CD4-positive, alpha-beta T cell treated with Interleukin-15 for 1 hour (primary cell): ENCODE results near the gene TMUB1.

Experiments used
- DNase-seq: peaks from one replicate; pipeline ENCODE4 v3.0.0-alpha.2; 2020

Gene TMUB1

DNA sequence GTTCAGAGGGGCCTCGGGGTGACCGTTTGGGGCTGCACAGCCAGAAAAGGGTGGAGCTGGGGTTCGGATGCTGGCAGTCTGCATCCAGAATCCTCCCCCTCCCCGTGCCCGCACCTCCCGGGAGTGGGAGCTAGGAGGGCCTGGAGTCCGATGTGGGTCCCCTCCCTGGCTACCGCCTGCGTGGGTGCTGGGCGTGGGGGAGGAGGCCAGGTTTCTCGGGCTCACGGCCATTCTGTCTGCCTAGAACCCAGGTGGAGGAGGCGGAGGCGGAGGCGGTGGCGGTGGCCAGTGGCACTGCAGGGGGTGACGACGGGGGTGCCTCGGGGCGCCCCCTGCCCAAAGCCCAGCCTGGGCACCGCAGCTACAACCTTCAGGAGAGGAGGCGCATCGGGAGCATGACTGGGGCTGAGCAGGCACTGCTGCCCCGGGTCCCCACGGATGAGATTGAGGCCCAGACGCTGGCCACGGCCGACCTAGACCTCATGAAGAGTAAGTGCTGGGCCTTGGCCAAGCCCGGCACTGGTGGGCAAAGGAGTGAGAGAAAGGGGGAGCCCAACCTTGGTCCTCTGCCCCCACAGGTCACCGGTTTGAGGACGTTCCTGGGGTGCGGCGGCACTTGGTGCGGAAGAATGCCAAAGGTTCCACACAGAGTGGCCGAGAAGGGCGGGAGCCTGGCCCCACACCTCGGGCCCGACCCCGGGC lies 16.9 kb downstream of the TMUB1 start:
- DNase-seq: no peak

DNA sequence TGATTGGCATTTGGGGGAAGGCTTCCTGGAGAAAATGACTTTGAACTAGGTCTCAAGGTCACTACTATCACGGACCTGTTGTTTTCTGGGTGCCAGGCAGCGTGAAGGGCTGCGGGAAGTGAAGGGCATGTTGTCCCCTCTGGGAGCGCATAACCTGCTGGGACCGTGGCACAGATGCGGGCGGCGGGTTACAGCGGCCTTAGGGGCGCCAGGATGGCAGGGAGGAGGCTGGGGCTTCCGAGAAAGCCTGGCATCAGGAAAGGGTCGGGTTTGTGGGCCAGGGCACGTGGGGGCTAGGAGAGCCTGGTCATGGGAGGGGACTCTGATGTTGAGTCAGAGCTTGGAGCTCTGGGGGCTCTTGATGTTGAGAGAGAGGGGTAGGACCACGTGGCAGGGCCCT lies 17.8 kb downstream of the TMUB1 start:
- no peak for DNase-seq

DNA sequence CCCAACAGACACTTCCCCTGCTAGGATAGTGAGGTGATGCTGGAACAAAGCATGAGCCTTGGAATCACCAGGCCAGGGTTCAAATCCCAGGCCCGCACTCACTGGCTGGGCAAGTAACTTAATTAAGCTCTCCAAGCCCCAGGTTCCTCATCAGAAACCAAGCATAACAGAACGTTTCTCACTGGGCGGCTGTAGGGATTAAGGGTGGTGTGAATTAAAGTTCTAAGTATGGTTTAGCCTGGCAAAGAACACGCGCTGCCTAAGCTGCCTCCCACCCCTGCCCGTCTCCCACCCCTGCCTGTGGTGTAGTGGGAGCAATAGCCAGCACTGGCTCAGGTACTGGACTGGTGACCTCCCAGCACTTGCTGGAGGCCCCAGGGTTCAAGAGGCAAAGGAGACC lies 18.3 kb downstream of the TMUB1 start:
- no peak for DNase-seq

DNA sequence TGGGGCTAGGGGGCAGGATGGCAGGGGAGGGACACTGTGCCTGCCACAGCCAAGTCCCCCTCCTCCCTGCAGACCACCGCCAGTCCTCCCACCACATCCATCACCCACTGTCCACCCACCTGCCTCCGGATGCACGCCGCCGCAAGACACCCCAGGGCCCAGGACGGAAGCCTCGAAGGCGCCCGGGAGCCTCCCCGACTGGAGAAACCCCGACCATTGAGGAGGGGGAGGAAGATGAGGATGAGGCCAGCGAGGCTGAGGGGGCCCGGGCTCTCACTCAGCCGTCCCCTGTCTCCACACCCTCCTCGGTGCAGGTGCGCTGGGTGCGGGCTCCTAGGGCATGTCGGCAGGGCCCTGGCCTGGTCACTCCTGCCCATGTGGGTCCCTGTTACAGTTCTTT lies 18.8 kb downstream of the TMUB1 start:
- DNase-seq: no peak

DNA sequence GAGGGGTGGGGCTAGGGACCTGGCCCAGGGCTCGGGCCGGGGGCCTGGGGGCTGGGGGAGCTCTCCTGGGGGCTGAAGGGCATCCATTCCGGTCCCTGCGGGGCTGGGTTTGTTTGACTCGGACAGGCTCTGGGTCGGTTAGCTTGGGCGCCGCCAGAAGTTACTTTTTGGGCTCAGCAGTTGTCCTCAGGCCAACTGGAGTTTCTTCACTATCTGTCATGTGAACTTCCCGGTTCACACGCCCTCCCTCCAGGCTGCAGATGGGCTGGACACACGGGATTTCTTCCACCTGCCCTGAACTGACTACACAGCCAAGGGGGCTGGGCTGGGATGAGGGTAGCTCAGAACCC lies 20.1 kb downstream of the TMUB1 start:
- DNase-seq: no peak

DNA sequence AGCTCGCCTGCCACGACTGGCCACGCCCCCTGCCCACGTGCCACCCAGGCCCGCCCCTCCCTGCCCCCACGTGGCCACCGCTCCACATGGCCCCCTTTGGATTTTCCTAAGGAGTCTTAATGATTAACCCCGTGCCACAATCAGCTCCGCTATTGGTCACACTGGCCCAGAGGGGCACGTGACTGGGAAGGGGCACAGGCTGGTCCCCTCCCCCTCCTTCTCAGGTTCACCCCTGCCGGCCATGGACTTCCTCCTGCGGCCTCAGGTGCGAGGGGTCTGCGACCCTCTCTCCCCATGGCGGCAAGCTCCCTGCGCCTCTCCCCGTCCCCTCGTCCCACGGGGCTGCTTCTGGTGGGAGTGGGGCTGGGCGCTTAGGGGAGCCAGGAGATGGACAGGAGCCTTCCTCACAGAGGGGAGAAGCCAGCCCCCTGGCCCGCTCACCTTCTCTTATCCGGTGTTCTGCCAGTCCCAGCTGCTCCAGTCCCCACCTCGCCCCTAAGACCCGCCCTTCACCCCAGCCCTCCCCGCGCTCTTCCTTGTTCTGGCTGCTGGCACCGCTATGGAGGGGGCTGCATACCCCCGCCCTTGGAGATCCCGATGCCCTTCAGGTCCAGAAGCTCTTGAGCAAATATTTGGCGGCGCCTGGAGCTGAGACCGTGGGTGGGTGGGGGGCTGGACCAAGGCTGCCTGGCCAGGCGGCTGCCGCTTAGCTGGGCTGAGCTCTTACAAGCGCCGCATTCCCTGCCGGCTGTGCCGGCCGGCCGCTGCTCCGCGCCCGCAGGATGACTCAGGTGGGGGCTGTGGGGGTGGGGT lies 20.7 kb downstream of the TMUB1 start:
- no peak for DNase-seq

DNA sequence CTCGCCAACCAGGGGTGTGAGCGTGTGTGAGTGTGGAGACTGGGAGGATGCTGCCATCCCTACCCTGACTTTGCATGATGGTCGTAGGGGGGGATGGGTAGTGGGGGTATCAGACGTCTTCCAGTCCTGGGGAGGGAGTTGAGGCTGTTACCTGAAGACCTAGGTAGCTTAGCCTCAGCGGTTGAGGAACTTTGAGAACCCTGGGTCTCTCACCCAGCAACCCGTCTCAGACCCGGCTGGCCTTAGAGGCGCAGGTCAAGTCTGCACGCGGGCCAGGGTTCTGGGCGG lies 21.2 kb downstream of the TMUB1 start:
- DNase-seq: no peak

DNA sequence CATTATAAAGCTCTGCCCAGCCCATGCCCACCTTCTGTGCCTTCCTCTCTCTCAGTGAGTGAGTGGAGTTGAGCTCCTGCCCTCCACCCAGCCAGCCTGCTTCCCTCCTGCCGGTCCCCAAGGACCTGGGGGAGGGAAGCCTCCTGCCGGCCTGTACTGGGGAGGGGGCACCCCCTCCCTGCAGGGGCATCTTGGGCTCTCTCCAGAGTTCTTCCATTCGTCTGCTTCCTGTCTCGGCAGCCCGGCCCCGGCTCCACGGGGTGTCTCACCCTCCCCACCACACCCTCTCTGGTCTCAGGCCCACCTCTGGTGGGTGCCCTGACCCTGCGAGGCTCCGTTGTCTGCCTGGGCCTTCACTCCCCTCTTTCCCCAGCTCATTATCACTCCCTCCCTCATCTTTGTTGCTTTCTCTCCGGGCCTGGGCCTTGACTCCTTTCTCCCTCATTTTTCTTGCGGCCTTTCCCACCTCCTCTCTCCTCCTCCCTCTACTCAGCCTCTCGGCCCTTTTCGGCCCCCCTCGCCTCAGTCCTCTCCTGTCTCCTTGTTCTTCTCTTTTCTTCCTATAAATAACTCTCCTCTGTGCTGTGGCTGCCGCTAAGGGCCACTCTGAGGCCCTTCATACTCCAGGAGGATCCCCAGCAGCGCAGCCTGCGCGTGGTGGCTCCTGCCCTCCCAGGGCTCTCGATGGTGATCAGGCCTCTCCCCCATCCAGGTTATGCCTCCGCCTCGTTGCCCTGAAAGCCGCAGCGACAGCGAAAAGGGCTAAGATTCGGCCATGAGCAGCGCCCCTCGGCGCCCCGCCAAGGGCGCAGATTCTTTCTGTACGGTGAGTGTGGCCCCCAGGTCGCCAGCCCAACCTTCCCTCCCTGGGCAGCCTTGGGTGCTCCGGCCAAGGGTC lies 21.8 kb downstream of the TMUB1 start:
- DNase-seq: no peak

DNA sequence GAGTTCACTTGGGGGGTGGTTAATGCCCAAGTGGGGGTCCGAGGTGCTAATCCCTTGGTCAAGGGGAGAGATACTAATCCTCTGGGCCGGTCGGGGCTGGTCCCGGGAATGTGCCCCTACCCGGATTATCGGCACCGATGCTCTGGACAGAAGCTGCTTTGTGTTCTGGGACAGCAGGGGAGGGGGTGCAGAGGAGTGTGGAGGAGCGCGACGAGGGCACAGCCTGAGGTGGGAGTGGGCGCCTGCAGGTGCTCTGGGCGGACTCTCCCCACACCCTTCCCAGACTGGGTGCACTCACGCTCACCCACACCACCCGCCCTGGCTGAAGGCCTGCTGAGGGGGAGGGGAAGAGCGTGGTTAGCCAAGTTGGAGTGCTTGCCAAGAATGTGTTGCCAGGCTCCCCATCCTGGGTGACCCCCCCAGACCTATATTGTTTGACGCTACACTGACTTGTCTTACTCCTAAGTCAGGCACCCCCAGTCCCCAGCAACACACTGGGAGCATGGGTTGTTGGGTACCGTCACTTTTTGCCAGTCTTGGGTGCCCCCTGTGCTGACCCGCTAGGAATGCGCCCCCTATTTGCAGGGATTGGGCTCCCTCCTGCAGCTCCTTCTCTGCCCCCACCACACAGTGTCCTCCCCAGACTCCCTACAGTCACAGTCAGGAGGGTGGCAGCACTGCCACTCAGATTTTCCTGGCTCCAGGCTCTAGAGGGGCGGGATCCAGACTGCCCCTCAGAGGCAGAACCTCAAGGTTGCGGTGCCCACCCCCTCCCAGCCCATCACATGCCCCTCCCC lies 22.7 kb downstream of the TMUB1 start:
- DNase-seq: no peak

DNA sequence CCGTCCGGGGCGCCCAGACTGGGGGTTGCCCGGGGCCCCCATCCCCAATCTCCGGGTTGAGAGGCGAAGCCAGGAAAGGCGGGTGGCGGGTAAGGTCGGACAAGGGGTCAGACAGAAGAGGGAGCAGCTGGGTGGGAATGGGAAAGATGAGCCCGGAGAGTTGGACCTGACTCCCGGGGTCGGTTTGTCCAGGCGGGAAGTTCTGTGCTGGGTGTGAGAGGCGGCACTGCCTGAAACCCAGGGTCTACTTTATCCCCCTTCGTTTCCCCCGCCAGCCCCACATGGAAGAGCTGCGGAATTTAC lies 23.2 kb downstream of the TMUB1 start:
- no peak for DNase-seq

DNA sequence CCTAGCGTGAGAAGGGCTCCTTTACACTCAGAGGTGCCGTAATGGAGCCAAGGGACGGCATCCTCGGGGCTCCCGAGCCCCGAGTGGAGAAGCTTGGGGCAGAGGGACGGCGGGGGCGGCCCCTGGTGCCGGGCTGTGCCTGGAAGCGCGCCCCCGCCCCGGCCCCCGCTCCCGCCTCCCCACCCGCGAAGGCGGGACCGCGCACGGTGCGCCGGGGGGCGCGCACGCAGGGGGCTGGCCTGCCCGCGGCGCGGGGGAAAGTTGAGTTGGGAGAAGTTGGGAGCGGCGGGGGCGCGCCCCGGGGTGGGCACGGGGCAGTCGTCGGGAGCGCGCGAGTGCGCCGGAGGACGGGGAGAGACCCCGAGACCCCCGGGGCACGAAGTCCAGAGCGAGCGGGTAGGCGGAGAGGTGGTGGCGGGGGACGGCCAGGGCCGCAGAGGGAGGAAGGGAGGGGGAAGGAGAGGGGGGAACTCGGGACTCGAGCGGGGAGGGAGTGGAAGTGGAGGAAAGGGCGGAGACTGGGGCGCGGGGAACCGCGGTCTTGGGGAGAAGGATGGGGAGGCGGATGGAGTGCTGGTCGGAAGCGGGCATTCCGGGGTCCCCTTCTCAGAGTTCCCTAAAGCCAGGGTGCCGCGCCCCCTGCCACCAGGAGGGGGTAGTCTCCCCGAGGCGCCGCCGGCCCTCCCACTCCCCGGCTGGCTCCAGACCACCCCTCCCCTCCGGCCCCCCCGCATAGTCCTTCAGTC lies 23.8 kb downstream of the TMUB1 start, which contains the start of gene SLC4A2:
SLC4A2 (plus strand) TSS at position 223 of the 746 bp plus-strand sequence. CDS start 2,399 bp downstream, outside the sequence.
- DNase-seq: peak; percentile 49

DNA sequence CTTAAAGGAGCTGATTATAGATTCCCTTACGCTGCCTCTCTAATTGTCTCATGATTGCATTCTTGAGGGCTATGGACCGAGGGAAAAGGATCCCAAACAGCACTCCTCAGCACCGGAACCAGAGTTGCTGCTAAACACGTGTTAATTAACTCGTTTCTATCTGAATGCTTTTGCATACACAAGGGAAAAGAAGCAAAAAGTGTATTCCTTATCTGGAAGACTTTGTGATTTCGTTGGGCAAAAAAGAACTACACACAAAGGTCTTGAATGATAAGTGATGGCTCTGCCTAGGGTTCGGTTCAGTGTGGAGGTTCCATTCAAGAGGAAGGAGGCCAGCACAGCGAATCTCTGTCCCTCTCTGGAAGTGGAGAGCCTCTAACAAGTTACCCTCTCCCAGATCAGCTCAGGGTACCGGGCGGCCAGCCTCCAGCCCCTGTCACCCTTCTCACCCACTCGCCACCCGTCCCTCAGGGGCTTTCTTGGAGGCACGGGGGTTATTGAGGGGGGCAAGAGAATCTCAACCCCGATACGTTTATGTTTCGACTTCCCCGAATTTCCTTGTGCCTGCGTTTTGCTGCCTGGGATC lies 24.4 kb downstream of the TMUB1 start:
- no peak for DNase-seq

DNA sequence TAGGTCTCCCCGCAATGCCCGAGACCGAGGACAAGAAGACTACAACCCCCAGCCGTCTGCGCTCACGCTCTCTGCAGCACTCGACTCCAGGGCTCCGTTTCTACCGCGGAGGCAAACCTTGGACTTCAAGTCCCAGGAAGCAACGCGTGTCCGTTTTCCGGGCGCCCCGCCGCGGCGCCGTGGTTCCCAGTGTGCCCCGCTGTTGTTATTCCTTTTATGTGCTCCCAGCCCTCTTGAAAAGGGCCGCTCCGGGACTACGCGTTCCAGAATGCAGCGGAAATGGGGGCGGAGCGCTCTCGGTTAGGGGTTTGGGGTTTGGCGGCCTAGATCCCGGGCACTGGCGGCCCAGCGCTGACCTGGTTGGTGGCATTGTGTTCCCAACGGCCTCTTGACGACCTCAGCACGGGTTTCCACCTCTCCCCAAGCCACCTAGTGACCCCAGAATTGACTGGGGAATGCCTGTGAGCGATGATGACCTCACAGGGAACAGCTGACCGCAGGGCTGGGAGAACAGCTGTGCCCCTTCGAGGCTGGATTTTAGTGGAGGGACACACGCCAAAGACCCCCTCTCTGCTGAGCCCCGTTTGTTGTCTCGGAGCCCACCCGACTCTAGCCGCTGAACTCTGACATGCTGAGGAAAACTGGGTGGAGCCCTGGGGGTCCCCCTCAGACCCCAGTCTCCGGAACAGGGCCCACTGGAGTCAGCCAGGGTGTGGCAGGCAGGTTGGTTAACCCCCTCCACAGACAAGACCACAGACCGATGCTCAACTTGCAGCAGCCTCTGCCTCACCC lies 25.1 kb downstream of the TMUB1 start:
- DNase-seq: peak; percentile 98

DNA sequence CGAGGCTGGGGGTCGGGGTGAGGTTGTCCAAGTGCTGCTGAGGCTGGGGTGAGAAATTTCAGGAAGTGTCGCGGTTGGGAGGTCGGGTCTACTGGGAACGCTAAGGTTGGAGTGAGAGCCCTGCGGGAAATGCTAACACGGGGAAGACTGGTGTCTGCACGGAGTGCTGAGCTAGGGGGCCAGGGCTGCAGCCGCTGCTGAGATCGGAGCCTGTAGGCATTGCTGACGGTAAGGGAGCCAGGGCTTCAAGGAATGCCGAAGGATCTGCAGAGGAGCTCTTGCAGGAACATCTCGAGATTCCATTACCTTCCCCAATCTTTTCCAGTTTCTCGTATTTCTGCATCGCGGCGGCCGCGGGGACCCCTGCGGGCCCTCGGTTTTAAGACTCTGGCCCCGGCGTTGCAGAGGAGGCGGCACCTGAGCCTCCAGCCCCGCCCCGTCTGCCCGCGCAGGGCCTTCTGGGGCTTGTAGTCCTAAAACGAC lies 25.7 kb downstream of the TMUB1 start, which contains the start of gene CDK5:
CDK5 (minus strand) TSS at position 392 of the 483 bp plus-strand sequence; CDS start at position 343, 49 bp downstream.
- DNase-seq: no peak

DNA sequence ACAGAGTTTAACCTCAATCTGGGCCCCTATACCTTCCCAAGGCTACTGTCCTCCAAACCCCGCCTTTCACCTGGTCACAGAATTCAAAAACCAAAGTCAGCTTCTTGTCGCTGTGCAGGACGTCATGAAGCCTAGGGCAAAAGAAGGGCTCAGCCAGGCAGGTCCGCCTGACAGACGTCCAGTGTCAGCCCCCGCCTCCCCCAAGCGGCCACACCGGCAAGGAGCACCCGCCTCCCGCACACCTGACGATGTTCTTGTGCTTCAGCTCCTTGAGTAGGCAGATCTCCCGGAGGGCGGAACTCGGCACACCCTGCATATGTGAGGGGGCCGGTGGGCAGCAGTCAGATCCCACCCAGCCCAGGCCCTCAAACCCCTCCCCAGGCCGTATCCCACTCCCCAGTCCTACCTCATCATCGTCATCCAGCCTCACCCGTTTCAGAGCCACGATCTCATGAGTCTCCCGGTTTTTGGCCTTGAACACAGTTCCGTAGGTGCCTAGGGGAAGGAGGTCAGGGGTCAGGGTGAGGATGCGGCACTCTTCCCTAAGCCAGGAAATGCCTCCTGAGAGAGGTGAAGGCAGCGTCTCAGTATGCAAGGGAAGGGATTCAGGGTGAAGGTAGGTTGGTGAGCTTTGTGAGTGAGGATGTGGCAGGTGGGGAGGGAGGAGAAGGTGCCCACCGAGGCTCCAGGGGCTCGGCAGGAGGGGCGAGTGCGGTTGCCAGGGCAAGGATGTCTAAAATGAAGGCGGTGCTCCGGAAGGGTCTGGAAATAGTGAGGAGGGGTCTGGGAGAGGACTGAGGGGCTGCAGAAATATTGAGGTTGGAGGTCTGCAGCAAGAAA lies 26.4 kb downstream of the TMUB1 start:
- no peak for DNase-seq

DNA sequence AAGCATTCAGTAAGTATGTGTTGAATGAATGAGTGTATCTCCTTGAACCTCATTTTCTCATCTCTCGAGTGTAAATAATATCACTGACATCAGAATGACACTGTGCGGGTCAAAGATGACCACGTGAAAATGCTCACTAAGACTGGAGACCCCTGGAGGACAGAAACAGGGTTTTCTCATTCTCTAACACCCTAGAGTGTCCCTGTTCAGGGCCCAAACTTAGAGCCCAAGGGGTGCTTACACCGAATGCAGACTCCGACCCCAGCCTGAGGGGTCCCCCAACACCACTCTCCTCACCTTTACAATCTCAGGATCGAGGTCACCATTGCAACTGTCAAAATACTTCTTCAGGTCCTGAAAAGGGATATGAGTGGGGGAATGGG lies 27.0 kb downstream of the TMUB1 start:
- DNase-seq: no peak

DNA sequence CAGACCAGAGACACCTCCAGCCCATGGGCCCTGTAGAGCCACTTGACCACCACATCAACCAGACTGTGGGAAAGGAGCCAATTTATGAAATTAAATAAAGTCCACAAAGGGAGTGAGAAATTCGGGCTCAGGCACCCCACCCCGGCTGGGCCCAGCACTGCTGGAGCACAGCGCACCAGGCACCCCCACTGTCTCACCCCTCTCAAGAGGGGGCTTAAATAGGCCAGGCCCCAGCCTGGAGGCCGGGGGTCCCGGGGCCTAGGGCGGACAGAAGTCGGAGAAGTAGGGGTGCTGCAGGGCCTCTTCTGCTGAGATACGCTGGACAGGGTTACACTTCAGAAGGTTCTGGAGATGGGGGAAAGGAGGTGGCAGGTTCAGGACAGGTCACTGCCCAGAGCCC lies 29.5 kb downstream of the TMUB1 start:
- DNase-seq: no peak

DNA sequence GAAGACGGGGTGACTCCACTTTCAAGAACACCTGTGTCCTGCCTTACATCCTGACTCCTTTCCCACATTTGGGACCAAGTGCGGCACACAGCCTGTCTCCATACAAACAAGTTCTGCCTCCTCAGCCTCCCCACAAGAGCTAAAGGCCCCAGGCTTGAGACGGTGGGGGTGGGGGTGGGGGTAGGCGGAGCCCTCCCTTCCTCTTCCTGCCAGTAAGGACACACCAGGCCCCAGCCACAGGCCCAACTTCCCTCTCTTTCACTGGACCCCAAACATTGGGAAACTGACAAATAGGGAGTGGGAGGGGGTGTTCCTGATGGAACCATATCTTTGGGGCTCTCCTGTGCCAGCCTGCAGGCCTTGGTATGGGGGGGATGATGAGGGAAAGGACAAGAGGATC lies 30.2 kb downstream of the TMUB1 start:
- DNase-seq: no peak

DNA sequence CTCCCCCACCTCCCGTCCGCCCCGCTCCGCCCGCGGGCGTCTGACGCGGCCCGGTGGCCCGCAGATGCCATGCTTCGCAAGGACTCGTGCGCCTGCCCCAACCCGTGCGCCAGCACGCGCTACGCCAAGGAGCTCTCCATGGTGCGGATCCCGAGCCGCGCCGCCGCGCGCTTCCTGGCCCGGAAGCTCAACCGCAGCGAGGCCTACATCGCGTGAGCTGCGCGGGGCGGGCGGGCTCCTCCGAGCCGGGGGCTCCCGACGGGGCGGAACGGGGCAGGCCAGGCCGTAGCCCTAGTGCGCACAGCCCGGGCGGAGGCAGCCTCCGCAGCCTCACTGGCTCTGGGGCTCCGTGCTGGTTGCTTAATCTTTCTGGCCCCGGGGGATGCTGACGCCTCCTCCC lies 32.2 kb downstream of the TMUB1 start:
- peak; percentile 46 for DNase-seq
